ENCODE measurements around the gene ORMDL3.
"Not testable (repeated sequence)": the region's sequence is repeated elsewhere in the genome, so short reads cannot be mapped to it uniquely, and the experiment has no call there.

The ORMDL3 gene

GRCh38 chr17:39923836-39924690 is 3.3 kb downstream of the ORMDL3 start:
- no peak for DNase-seq (ENCODE audit: low spot score)

DNA sequence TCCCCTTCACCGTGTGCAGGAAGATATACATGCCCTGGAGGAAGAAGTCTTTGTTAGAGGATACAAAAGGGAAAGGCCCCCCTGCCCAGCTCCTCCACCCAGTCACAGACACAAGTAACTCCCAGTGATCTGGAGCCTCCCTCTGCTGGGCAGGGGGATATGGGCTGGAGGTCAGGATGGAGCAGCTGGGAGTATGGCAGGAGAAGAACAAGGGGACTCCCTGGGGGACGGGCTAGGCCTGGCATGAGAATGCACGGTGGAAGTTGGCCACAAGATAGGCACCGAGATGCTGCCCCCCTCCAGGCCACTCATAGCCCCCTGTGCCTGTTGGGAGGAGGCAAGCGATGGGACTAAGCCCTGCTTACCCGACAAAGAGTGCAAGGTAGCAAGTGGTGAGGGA is 4.2 kb downstream of the ORMDL3 start:
- no peak for DNase-seq (ENCODE audit: low spot score)

GRCh38 chr17:39922006-39922405 is 5.4 kb downstream of the ORMDL3 start:
- DNase-seq (ENCODE audit: low spot score): no peak

GRCh38 chr17:39921323-39921722 is 6.1 kb downstream of the ORMDL3 start:
- peak; percentile 20 for DNase-seq (ENCODE audit: low spot score)

GRCh38 chr17:39920218-39921210 is 6.9 kb downstream of the ORMDL3 start:
- peak; percentile 40 for DNase-seq (ENCODE audit: low spot score)

- DNase-seq (ENCODE audit: low spot score): no peak
Observed at GRCh38 chr17:39919087-39919683, 8.2 kb downstream of the ORMDL3 start.

GRCh38 chr17:39916918-39917317 is 10.5 kb downstream of the ORMDL3 start:
- DNase-seq (ENCODE audit: low spot score): no peak

DNA sequence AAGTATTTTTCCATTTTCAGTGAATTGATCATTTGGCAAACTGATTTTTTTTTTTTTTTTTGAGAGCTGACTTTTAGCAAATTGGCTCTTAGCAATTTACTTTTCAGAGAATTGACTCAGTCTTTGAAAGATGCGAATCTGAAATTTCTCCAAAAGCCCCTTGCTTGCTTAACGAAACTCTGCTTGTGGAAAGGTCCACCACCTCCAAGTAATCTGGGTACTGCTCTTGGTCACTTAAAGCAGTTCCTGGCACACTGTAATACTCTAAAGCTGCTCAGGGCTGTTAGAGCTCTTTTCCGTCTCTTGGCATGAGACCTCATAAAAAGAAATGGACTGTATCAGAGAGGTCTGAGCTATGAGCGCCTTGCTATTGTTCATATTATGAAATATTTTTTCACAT is 11.8 kb downstream of the ORMDL3 start:
- DNase-seq (ENCODE audit: low spot score): no peak

DNA sequence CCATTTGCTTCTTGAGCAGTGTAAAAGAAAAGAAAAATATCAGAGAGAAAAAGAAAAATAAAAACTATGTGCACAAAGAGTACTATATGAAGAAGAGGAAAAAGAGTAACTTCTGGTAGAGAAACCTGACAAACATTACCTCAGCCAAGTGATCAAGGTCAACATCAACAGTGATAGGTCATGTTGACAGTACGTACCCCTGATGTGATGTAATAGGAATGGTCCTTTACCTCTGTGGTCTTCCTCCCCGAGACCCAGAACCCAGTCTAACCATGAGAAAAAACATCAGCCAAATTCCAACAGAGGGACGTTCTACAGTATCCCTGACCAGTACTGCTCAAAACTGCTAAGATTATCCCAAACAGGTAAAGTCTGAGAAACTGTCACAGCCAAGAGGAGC is 13.4 kb downstream of the ORMDL3 start:
- no peak for DNase-seq (ENCODE audit: low spot score)

DNA sequence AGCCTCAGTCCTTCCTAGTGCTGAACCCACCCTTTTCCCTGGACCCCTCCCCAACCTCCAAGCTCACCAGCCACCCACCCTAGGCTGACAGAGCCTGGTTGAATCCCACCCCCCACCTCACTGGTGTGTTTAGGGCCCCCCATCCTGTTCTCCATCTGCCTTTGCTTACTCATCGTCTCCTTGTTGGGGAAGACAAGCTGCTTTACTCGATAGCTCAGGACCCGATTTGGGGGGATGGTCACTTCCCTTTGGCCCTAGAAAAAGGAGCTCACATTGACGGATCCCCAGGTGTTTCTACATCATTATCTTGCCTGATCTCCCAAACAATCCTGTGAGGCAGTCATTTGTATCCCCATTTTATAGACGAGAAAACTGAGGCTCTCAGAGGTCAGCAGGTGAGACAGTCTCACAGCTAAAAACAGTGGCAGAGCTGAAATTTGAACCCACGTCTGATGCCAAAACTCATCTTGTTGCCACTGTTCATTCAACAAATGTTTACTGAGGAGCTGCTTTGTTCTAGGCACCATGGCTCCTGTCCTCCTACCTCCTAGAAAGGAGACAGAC is 18.5 kb downstream of the ORMDL3 start:
- no peak for DNase-seq (ENCODE audit: low spot score)

GRCh38 chr17:39904990-39905288 is 22.5 kb downstream of the ORMDL3 start:
- no peak for DNase-seq (ENCODE audit: low spot score)

DNA sequence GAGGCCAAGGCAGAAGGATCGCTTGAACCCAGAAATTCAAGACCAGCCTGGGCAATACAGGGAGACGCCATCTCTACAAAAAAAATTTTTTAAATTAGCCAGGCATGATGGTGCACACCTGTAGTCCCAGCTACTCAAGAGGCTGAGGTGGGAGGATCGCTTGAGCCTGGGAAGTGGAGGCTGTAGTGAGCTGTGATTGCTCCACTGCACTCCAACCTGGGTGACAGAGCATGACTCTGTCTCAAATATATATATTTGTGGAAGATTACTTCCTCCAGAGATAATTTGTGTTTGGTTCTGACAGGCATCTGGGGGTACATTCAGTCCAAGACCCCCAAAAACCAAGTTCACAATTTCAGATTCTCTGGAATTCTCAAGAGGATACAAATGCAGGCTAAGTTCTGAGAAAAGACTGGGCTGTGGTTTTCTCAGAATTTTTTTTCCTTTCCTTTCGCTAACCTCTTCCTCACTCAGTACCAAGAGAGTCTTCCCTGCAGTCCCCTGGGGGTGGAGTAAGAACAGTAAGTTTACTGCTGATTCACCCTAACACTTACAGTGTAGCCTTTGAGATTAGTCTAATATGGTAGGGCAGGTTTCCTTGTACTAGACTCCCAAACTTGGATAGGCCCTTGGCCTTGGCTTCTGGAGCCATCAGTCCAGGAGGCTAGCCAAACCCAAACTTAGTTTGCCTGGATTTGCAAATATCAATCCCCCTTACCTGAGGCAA is 24.1 kb downstream of the ORMDL3 start:
- DNase-seq (ENCODE audit: low spot score): no peak

DNA sequence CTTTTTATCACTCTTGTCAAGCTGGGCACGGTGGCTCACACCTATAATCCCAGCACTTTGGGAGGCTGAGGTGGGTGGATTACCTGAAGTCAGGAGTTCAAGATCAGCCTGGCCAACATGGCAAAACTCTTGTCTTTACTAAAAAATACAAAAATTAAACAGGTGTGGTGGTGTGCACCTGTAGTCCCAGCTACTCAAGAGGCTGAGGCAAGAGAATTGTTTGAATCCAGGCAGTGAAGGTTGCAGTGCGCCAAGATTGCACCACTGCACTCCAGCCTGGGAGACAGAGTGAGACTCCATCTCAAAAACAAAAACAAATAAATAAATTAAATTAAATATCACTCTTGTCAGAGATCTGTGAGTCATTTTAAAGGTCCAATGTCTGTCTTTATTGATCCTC is 25.4 kb downstream of the ORMDL3 start:
- not testable (repeated sequence) for DNase-seq (ENCODE audit: low spot score)

DNA sequence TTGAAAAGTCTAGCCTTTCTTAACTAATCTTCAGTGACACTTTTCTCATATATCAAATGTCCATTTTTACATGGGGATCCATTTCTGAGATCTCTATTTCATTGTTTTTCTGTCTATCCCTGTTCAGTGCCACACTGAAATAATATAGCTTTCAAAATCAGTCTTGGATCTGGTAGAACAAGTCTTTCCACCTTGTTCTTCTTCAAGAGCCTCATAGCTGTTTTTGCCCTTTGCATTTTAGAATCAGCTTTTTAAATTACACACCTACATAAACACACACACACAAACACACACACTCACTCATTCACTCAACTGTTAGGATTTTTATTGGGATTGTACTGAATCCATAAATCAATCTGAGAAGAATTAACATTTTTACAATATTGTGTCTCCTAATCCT is 28.2 kb downstream of the ORMDL3 start:
- no peak for DNase-seq (ENCODE audit: low spot score)

DNA sequence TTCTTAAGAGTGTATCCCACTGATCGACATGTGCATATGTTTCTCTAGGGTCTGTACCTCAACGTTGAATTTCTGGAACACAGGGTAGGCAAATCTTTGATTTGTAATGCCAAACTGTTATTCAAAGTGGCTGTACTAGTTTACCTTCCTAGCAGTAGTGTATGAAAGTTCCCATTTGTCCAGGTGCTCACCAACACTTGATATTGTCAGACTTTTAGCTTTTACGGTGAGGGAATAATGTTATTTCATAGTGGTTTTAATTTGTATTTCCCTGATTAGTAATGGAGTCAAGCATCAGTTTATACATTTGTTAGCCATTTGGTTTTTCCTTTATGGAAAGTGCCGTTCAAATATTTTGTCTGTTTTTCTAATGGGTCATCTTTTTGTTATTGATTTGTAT is 29.3 kb downstream of the ORMDL3 start:
- DNase-seq (ENCODE audit: low spot score): no peak

GRCh38 chr17:39894681-39895376 is 32.6 kb downstream of the ORMDL3 start:
- no peak for DNase-seq (ENCODE audit: low spot score)

- no peak for DNase-seq (ENCODE audit: low spot score)
Observed at GRCh38 chr17:39889200-39889599, 38.2 kb downstream of the ORMDL3 start.

- DNase-seq (ENCODE audit: low spot score): no peak
Observed at GRCh38 chr17:39887078-39887477, 40.3 kb downstream of the ORMDL3 start.

DNA sequence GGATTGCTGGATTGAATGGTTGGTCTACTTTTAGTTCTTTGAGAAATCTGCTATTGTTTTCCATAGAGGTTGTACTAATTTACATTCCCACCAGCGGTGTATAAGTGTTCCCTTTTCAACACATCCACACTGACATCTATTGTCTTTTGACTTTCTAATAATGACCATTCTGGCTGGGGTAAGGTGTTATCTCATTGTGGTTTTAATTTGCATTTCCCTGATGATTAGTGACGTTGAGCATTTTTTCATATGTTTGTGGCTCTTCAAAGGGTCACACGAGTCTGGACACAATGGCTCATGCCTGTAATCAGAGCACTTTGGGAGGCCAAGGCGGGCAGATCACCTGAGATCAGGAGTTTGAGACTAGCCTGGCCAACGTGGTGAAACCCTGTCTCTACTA is 41.3 kb downstream of the ORMDL3 start:
- DNase-seq (ENCODE audit: low spot score): not testable (repeated sequence)

- DNase-seq (ENCODE audit: low spot score): peak; percentile 17
Observed at GRCh38 chr17:39872751-39873150, 54.6 kb downstream of the ORMDL3 start.

DNA sequence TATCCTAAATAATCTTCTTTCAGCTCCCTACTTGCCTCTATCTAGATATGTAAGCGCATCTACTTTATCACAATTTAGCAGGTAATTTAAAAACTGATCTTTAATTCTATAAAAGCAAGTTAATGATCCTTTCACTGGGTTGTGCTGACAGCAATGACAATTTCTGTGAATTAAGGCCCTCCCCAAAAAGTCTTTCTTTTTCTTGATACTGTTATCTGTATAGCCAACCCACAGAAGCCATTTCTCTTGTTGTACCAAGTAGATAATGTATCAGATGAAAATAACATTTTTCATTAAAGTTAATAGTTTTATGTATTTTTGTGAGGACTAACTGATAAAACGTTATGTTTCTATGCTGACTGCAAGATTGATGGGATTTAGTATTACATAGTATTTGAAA is 55.6 kb downstream of the ORMDL3 start:
- DNase-seq (ENCODE audit: low spot score): no peak
